HFFc6 (cell line): Measurements from ENCODE around the gene N4BP3. TPM values are rescaled to one million over a fixed set of nuclear protein-coding genes. Genes with fewer than 3 reads are reported as not detected.

Experiments used
- DNase-seq: peaks from one replicate; pipeline ENCODE4 v3.0.0-alpha.2; 2018
- H3K27ac Mint-ChIP-seq: 2 replicates; pipeline ENCODE4 v1.8.0; 2020; ENCODE audit warnings: mild to moderate bottlenecking, mixed read lengths
- H3K27me3 Mint-ChIP-seq: 2 replicates; pipeline ENCODE4 v1.8.0; 2021; ENCODE audit warnings: mild to moderate bottlenecking, moderate library complexity, mixed read lengths; ENCODE audit not compliant: insufficient read depth
- H3K36me3 Mint-ChIP-seq: 2 replicates; pipeline ENCODE4 v1.8.0; 2021; ENCODE audit warnings: low read depth, mixed read lengths
- H3K4me1 Mint-ChIP-seq: 2 replicates; pipeline ENCODE4 v1.8.0; 2020; ENCODE audit warnings: low read depth, mixed read lengths
- H3K4me3 Mint-ChIP-seq: 2 replicates; pipeline ENCODE4 v1.8.0; 2020; ENCODE audit warnings: mild to moderate bottlenecking, moderate library complexity, mixed read lengths
- H3K9me3 Mint-ChIP-seq: 2 replicates; pipeline ENCODE4 v1.8.0; 2020; ENCODE audit warnings: mild to moderate bottlenecking, mixed read lengths
- CTCF ChIP-seq: fragments of 200-600 bp; sonication (generic); IDR thresholded peaks from 2 replicates; pipeline ENCODE4 v1.5.0; 2021; ENCODE audit warnings: antibody characterized with exemption, mild to moderate bottlenecking
- total RNA-seq, 6 experiments: library from RNA; stranded (reverse); fragmentation: NEBNext Ultra II Directional; extraction: Animal tissue kit (Norgen Biotek cat#: 25700); gene quantifications; 2 replicates in 1 of 6; 3 replicates in 5 of 6; pipeline ENCODE4 v1.2.3, GENCODE V29; 2021

The N4BP3 gene
- total RNA-seq, 6 experiments from 2014 or later, result 0.03 to 0.05 (median 0.05) TPM; not detected in 3

- Mint-ChIP-seq H3K4me1 (peaks cover 30% of the 10 kb centered on the region), H3K27ac (peak within 1 kb of the TSS; percentile 88), H3K9me3 (no peaks in the 10 kb centered on the region), H3K27me3 (no peaks in the 10 kb centered on the region; the same call in 1 of the 2 replicates), H3K36me3 (peaks cover 27% of the 10 kb centered on the region; the same call in 1 of the 2 replicates), H3K4me3 (peak within 1 kb of the TSS; percentile 95)
- DNase-seq, result peak; percentile 98
- no peak for TF ChIP-seq CTCF
These were observed 40.4 kb downstream of the N4BP3 start, which contains the start of gene NHP2 for GRCh38 chr5:178153530-178154340. NHP2 (minus strand) TSS chr5:178153885; CDS start chr5:178153817, 68 bp downstream.

- H3K4me3 Mint-ChIP-seq, result no peak overlapping the region
- no peak for DNase-seq
- peaks cover 19% of the 10 kb centered on the region; the same call in 1 of the 2 replicates for H3K36me3 Mint-ChIP-seq
- no peaks in the 10 kb centered on the region for H3K9me3 Mint-ChIP-seq
- peaks cover 25% of the 10 kb centered on the region for H3K4me1 Mint-ChIP-seq
- TF ChIP-seq CTCF, result no peak
- H3K27ac Mint-ChIP-seq, result no peak overlapping the region
- no peaks in the 10 kb centered on the region; the same call in none of the 2 replicates for H3K27me3 Mint-ChIP-seq
These were observed 41.7 kb downstream of the N4BP3 start for GRCh38 chr5:178155065-178155464.

- no peaks in the 10 kb centered on the region for H3K36me3 Mint-ChIP-seq
- H3K9me3 Mint-ChIP-seq, result no peaks in the 10 kb centered on the region
- H3K27me3 Mint-ChIP-seq, result peaks cover 25% of the 10 kb centered on the region
- no peak for DNase-seq
- no peak overlapping the region for H3K27ac Mint-ChIP-seq
- no peak overlapping the region for H3K4me3 Mint-ChIP-seq
- H3K4me1 Mint-ChIP-seq, result no peaks in the 10 kb centered on the region
- TF ChIP-seq CTCF, result no peak
These were observed 46.8 kb downstream of the N4BP3 start for GRCh38 chr5:178160176-178160575.

- no peak for DNase-seq
- no peak for TF ChIP-seq CTCF
- Mint-ChIP-seq H3K27ac (no peak overlapping the region), H3K4me1 (no peaks in the 10 kb centered on the region), H3K36me3 (no peaks in the 10 kb centered on the region), H3K27me3 (peaks cover 34% of the 10 kb centered on the region), H3K4me3 (no peak overlapping the region), H3K9me3 (no peaks in the 10 kb centered on the region)
These were observed 49.1 kb downstream of the N4BP3 start for GRCh38 chr5:178162481-178162880.

GRCh38 chr5:178163772-178164735 is 50.7 kb downstream of the N4BP3 start:
- no peaks in the 10 kb centered on the region for H3K36me3 Mint-ChIP-seq
- H3K9me3 Mint-ChIP-seq, result no peaks in the 10 kb centered on the region
- peak; percentile 98 for TF ChIP-seq CTCF
- peak; percentile 65 for DNase-seq
- H3K4me3 Mint-ChIP-seq, result peak overlapping the region; percentile 22; the same call in 1 of the 2 replicates
- H3K27me3 Mint-ChIP-seq, result peaks cover 38% of the 10 kb centered on the region
- H3K27ac Mint-ChIP-seq, result no peak overlapping the region
- no peaks in the 10 kb centered on the region for H3K4me1 Mint-ChIP-seq
